Activated gamma-delta T cell treated with anti-CD3 and anti-CD28 coated beads, Interleukin-2, amount 50 U/mL, for 16 hours (primary cell): ENCODE results near the gene CLEC17A.

Source experiments
- DNase-seq: peaks from one replicate; pipeline ENCODE4 v3.0.0-alpha.2; 2020; ENCODE audit warnings: low read depth

CLEC17A gene

GRCh38 chr19:14654786-14655560 lies 72.1 kb downstream of the CLEC17A start:
- no peak for DNase-seq

GRCh38 chr19:14655726-14656125 lies 72.8 kb downstream of the CLEC17A start:
- DNase-seq = no peak

- no peak for DNase-seq
Measured at GRCh38 chr19:14659874-14660489, 77.1 kb downstream of the CLEC17A start.

- no peak for DNase-seq
Measured at GRCh38 chr19:14661372-14661924, 78.6 kb downstream of the CLEC17A start.
